Endothelial cell of umbilical vein (primary cell): ENCODE data around the gene TMEM252. TPM values are rescaled to one million over a fixed set of nuclear protein-coding genes. Genes with fewer than 3 reads are reported as not detected.

Experiments
- BruUV-seq: library from RNA; stranded (reverse); fragments of 400-500 nt; replicated peaks from 2 replicates; lab custom pipeline; 2021; lab: Mats Ljungman, UMichigan
- CTCF ChIA-PET: fragments of 300-600, 350-600 bp; sonication (Branson Sonifier 250); formaldehyde crosslinking; loops from one replicate; lab custom pipeline; 2021; ENCODE audit warnings: antibody characterized with exemption, inconsistent platforms; lab: Charles Lee
- POLR2A ChIA-PET: fragments of 300-600, 350-600 bp; sonication (Branson Sonifier 250); formaldehyde crosslinking; loops from one replicate; lab custom pipeline; 2021; ENCODE audit warnings: antibody characterized with exemption, inconsistent platforms; lab: Charles Lee
- DNase-seq: peaks from one replicate; pipeline ENCODE4 v3.0.0-alpha.2; 2011; ENCODE audit warnings: low read depth, low spot score
- FAIRE-seq: peaks from 2 replicates; lab custom pipeline; 2011; peaks lifted over from hg19 to GRCh38; lab: Jason Lieb, UNC
- H2AFZ ChIP-seq: 2 replicates; pipeline ENCODE4 v1.6.0; 2012; ENCODE audit warnings: low read depth, low read length, control low read depth, inconsistent platforms
- H3K27ac ChIP-seq: 2 replicates; pipeline ENCODE4 v1.5.1; 2011; ENCODE audit warnings: low read depth, mild to moderate bottlenecking, control low read depth, low read length, moderate library complexity; ENCODE audit not compliant: insufficient read depth
- H3K27me3 ChIP-seq, 2 experiments: 2 replicates each; pipeline versions ENCODE4 v1.6.0 to v1.6.1; 2011; ENCODE audit warnings: low read length in 2 of 2, mixed read lengths in 1 of 2; ENCODE audit not compliant: control insufficient read depth in 2 of 2, insufficient read depth in 2 of 2
- H3K36me3 ChIP-seq, 2 experiments: 2 replicates in 1 of 2; 3 replicates in 1 of 2; pipeline ENCODE4 v1.5.1; 2011; ENCODE audit warnings: low read length in 2 of 2, mild to moderate bottlenecking in 1 of 2, moderate library complexity in 1 of 2; ENCODE audit not compliant: control insufficient read depth in 2 of 2, insufficient read depth in 2 of 2; ENCODE audit errors: extremely low read depth in 1 of 2
- H3K4me1 ChIP-seq: 3 replicates; pipeline ENCODE4 v1.5.1; 2011; ENCODE audit warnings: mild to moderate bottlenecking, low read length; ENCODE audit not compliant: control insufficient read depth, insufficient read depth; ENCODE audit errors: extremely low read depth
- H3K4me2 ChIP-seq: 2 replicates; pipeline ENCODE4 v1.6.1; 2011; ENCODE audit warnings: low read length, control low read depth, mixed read lengths; ENCODE audit not compliant: insufficient read depth
- H3K4me3 ChIP-seq, 3 experiments: fragments of 200-600 bp in 1 of 3; sonication (generic), shearing (Covaris generic) in 1 of 3; replicated peaks in 1 of 3; 2 replicates each; pipeline ENCODE4 v1.5.1; 2011 to 2016; ENCODE audit warnings: control low read depth in 3 of 3, low read length in 3 of 3, mild to moderate bottlenecking in 2 of 3, inconsistent platforms in 1 of 3, low read depth in 1 of 3, moderate library complexity in 1 of 3; ENCODE audit not compliant: insufficient read depth in 1 of 3
- H3K79me2 ChIP-seq: 2 replicates; pipeline ENCODE4 v1.6.0; 2012; ENCODE audit warnings: low read length, inconsistent platforms; ENCODE audit not compliant: control insufficient read depth, insufficient read depth
- H3K9ac ChIP-seq: replicated peaks from 2 replicates; pipeline ENCODE3; 2011; ENCODE audit warnings: low read length, control low read depth; ENCODE audit not compliant: insufficient read depth; ENCODE audit errors: extremely low read depth
- H3K9me1 ChIP-seq: replicated peaks from 3 replicates; pipeline ENCODE4 v1.6.0; 2011; ENCODE audit warnings: mild to moderate bottlenecking, low read length; ENCODE audit not compliant: control insufficient read depth, insufficient read depth; ENCODE audit errors: extremely low read depth
- H3K9me3 ChIP-seq: replicated peaks from 2 replicates; pipeline ENCODE4 v1.5.1; 2012; ENCODE audit warnings: low read length, inconsistent platforms; ENCODE audit not compliant: control insufficient read depth, insufficient read depth
- H4K20me1 ChIP-seq: replicated peaks from 2 replicates; pipeline ENCODE3; 2011; ENCODE audit warnings: mild to moderate bottlenecking, low read length; ENCODE audit not compliant: control insufficient read depth, insufficient read depth; ENCODE audit errors: extremely low read depth
- CTCF ChIP-seq, 2 donors: IDR thresholded peaks; 1 replicate in 1 of 2; 2 replicates in 1 of 2; pipeline ENCODE4 v1.5.1; 2011; ENCODE audit warnings: low read length in 2 of 2, mild to moderate bottlenecking in 2 of 2, moderate library complexity in 2 of 2, control low read depth in 1 of 2, inconsistent platforms in 1 of 2, low read depth in 1 of 2; ENCODE audit not compliant: insufficient read depth in 1 of 2; ENCODE audit errors: extremely low read depth in 1 of 2
- EZH2 ChIP-seq: IDR thresholded peaks from 2 replicates; pipeline ENCODE4 v1.6.1; 2012; ENCODE audit warnings: borderline replicate concordance, low read depth, mild to moderate bottlenecking, moderate library complexity, low read length, inconsistent platforms; ENCODE audit not compliant: severe bottlenecking
- FOS ChIP-seq: IDR thresholded peaks from 2 replicates; pipeline ENCODE4 v1.6.1; 2011; ENCODE audit warnings: mild to moderate bottlenecking, low read length, moderate library complexity, borderline replicate concordance; ENCODE audit not compliant: insufficient read depth
- GATA2 ChIP-seq: IDR thresholded peaks from 2 replicates; pipeline ENCODE4 v1.7.0; 2011; ENCODE audit warnings: low read depth, mild to moderate bottlenecking, moderate library complexity, mixed read lengths, low read length; ENCODE audit not compliant: insufficient read length, insufficient read depth
- JUN ChIP-seq: IDR thresholded peaks from 2 replicates; pipeline ENCODE4 v1.6.1; 2011; ENCODE audit warnings: borderline replicate concordance, low read depth; ENCODE audit not compliant: insufficient read length, insufficient read depth
- MAX ChIP-seq: IDR thresholded peaks from 2 replicates; pipeline ENCODE4 v1.6.1; 2011; ENCODE audit not compliant: insufficient read depth, insufficient read length
- MYC ChIP-seq: IDR thresholded peaks from one replicate; pipeline ENCODE4 v1.6.1; 2011; ENCODE audit warnings: mild to moderate bottlenecking, low read depth, low read length
- POLR2A ChIP-seq: IDR thresholded peaks from 2 replicates; pipeline ENCODE4 v1.6.1; 2012; ENCODE audit warnings: low read depth, mild to moderate bottlenecking, control low read depth, low read length
- POLR2AphosphoS5 ChIP-seq: IDR thresholded peaks from 2 replicates; pipeline ENCODE4 v1.6.1; 2012; ENCODE audit warnings: low read depth, mild to moderate bottlenecking, control low read depth, low read length, moderate library complexity; ENCODE audit not compliant: insufficient read depth
- dilution Hi-C: fragments of 300-500 bp; cut with MboI; formaldehyde crosslinking; loops from one replicate; pipeline ENCODE4 v1.15.0; 2019; ENCODE audit warnings: low sequenced_read_pairs; ENCODE audit not compliant: extremely low pct_ligation_motif_present
- intact Hi-C: fragments of 100-400 bp; cut with micrococcal nuclease; formaldehyde crosslinking; loops from one replicate; pipeline ENCODE4 v1.10.0; 2022
- polyA plus RNA-seq, 4 experiments: library from polyadenylated mRNA; depleted of rRNA in 3 of 4; stranded (reverse) in 3 of 4; unstranded in 1 of 4; fragments of >200 nt; gene quantifications; 2 replicates each; pipeline versions ENCODE4 v1.2.1 to v1.2.3, GENCODE V29; 2011 to 2012; ENCODE audit warnings: missing spikeins in 1 of 4
- total RNA-seq: library from RNA; stranded (reverse); gene quantifications from 2 replicates; pipeline ENCODE4 v1.2.3, GENCODE V29; 2021

TMEM252 gene
- total and polyA plus RNA-seq, 2 donors (not counting 3 experiments of a cell fraction or from before 2014, with no cell fraction given) = not detected

DNA sequence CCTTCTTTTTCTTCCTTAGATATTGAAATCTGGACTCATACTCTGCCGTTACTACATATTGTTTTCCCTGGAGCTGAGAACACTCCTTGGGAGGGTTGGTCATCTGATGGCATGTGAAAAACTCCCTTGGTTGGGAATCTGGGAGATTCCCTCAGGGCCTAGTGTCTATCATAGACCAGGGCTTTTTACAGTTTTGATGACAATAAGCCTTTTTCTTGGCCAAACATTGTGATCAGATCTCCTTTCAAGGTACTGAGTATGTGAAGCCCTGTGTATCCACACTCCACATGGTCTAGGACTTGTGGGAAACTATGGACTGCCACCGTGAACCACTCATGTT lies 32.9 kb downstream of the TMEM252 start:
- Histone ChIP-seq H4K20me1 (no peaks in the 10 kb centered on the region), H3K4me2 (no peak overlapping the region), H3K36me3 (no peaks in the 10 kb centered on the region), H3K9me3 (no peaks in the 10 kb centered on the region), H3K27ac (no peak overlapping the region), H3K4me1 (no peaks in the 10 kb centered on the region), H2AFZ (no peak overlapping the region), H3K9me1 (no peaks in the 10 kb centered on the region), H3K4me3 (no peak overlapping the region), H3K27me3 (no peaks in the 10 kb centered on the region), H3K9ac (no peak overlapping the region), H3K79me2 (no peaks in the 10 kb centered on the region)
- dilution Hi-C loops = no loop called here
- TF ChIP-seq POLR2AphosphoS5 (no peak), FOS (no peak), JUN (no peak), EZH2 (no peak), POLR2A (no peak), MAX (no peak), GATA2 (no peak), CTCF (IDR thresholded peaks at IDR 0.05; ENCODE audit: extremely low read depth in 1 of 2, insufficient read depth in 1 of 2, low read depth in 1 of 2, low read length in 2 of 2) (no peak), MYC (no peak)
- intact Hi-C loops = loop anchor here (5.0 kb wide), 1 partner anchor 155 kb away; no protein-coding TSS in a partner anchor
- FAIRE-seq = no peak
- CTCF ChIA-PET = interaction anchor here (0.7 to 1.4 kb wide), 3 partner anchors 9 to 61 kb away, joined by 3 to 5 read pairs (median 4); no protein-coding TSS in a partner anchor
- no TSS peak for BruUV-seq
- POLR2A ChIA-PET = no interaction called here
- DNase-seq = no peak
